Vagina (tissue), 2 donors: ENCODE data around the gene VCAM1. TPM values are rescaled to one million over a fixed set of nuclear protein-coding genes. Genes with fewer than 3 reads are reported as not detected.

Experiments used
- DNase-seq, 2 donors: peaks; one replicate each; pipeline ENCODE4 v3.0.0-alpha.2; 2017; ENCODE audit errors: extremely low spot score in 2 of 2
- H3K27ac ChIP-seq: fragments of 200-600 bp; sonication (generic); one replicate; pipeline ENCODE4 v1.5.1; 2019
- H3K27me3 ChIP-seq: fragments of 200-600 bp; sonication (generic); one replicate; pipeline ENCODE4 v1.5.1; 2019
- H3K36me3 ChIP-seq, 2 donors: fragments of 200-600 bp; sonication (generic); one replicate each; pipeline ENCODE4 v1.5.1; 2017 to 2019
- H3K4me1 ChIP-seq: fragments of 200-600 bp; sonication (generic); one replicate; pipeline ENCODE4 v1.5.1; 2019
- H3K4me3 ChIP-seq, 2 donors: fragments of 200-600 bp; sonication (generic); 1 replicate in 1 of 2; 2 replicates in 1 of 2; pipeline ENCODE4 v1.5.1; 2016 to 2019
- H3K9me3 ChIP-seq: fragments of 200-600 bp; sonication (generic); one replicate; pipeline ENCODE4 v1.5.1; 2019
- CTCF ChIP-seq, 3 experiments: fragments of 450-650 bp in 2 of 3; fragments of 200-600 bp in 1 of 3; sonication (generic) in 1 of 3; IDR thresholded peaks; one replicate each; pipeline ENCODE4 v1.5.1; 2017 to 2019; ENCODE audit warnings: antibody characterized with exemption in 3 of 3, mild to moderate bottlenecking in 2 of 3, moderate library complexity in 2 of 3
- POLR2A ChIP-seq, 2 donors: fragments of 450-650 bp; IDR thresholded peaks; one replicate each; pipeline ENCODE4 v1.6.1; 2017; ENCODE audit warnings: antibody characterized with exemption in 2 of 2, mild to moderate bottlenecking in 2 of 2, moderate library complexity in 2 of 2
- POLR2AphosphoS5 ChIP-seq, 2 donors: sonication (generic); formaldehyde crosslinking; IDR thresholded peaks; one replicate each; pipeline ENCODE4 v1.9.0; 2017; ENCODE audit warnings: antibody characterized with exemption in 2 of 2, mild to moderate bottlenecking in 2 of 2, low read depth in 1 of 2; ENCODE audit not compliant: insufficient read depth in 1 of 2
- intact Hi-C: fragments of 100-400 bp; cut with DNase I; formaldehyde crosslinking; loops from one replicate; pipeline ENCODE4 v1.15.1; 2023
- total RNA-seq: library from RNA; depleted of rRNA; stranded (reverse); fragments of >200 nt; gene quantifications from one replicate; pipeline ENCODE4 v1.2.3, GENCODE V29; 2016

VCAM1 gene
- total RNA-seq, 1 donor from 2014 or later: 5.6 TPM

GRCh38 chr1:100782473-100783039, 63.0 kb downstream of the VCAM1 start:
- intact Hi-C loops: no loop called here
- H3K36me3 ChIP-seq: no peaks in the 10 kb centered on the region
- no peaks in the 10 kb centered on the region for H3K27me3 ChIP-seq
- H3K4me3 ChIP-seq: no peak overlapping the region
- H3K4me1 ChIP-seq: no peaks in the 10 kb centered on the region
- H3K9me3 ChIP-seq: no peaks in the 10 kb centered on the region
- no peak for DNase-seq
- H3K27ac ChIP-seq: no peak overlapping the region
- no peak for TF ChIP-seq CTCF (IDR thresholded peaks at IDR 0.05)

- TF ChIP-seq POLR2AphosphoS5 (IDR thresholded peaks at IDR 0.05; ENCODE audit: insufficient read depth in 1 of 2, low read depth in 1 of 2): no peak
- TF ChIP-seq CTCF (IDR thresholded peaks at IDR 0.05): no peak
- no peak for TF ChIP-seq POLR2A (IDR thresholded peaks at IDR 0.05)
Observed at GRCh38 chr1:100785470-100786052, 66.0 kb downstream of the VCAM1 start.

DNA sequence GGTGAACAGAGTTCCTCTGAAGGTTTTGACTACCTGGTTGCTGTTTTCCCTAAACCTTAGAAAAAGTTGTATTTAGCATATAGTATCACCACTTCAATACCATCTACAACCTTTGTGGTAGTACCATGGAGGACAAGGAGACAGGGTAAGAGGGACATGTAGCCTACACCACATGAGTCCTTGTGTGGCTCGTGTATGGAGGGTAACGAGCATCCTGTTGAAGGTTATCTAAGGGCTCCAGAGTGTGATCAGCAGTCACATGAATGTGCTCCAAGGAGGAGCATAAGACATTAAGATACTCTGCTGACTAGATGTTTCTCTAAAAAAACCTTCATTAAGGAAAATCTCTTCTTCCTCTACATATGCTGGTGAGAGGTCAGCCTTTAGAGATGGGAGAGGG, 67.3 kb downstream of the VCAM1 start:
- Histone ChIP-seq H3K27ac (no peak overlapping the region), H3K27me3 (no peaks in the 10 kb centered on the region), H3K4me3 (no peak overlapping the region), H3K9me3 (no peaks in the 10 kb centered on the region), H3K4me1 (no peaks in the 10 kb centered on the region), H3K36me3 (no peaks in the 10 kb centered on the region)
- intact Hi-C loops: no loop called here
- no peak for DNase-seq
- TF ChIP-seq CTCF (IDR thresholded peaks at IDR 0.05) (no peak), POLR2A (IDR thresholded peaks at IDR 0.05) (no peak), POLR2AphosphoS5 (IDR thresholded peaks at IDR 0.05; ENCODE audit: insufficient read depth in 1 of 2, low read depth in 1 of 2) (no peak)

More at GRCh38 chr1:100785470-100786052, 66.0 kb downstream of the VCAM1 start:
- intact Hi-C loops: no loop called here
- Histone ChIP-seq H3K27ac (no peak overlapping the region), H3K27me3 (no peaks in the 10 kb centered on the region), H3K36me3 (no peaks in the 10 kb centered on the region), H3K9me3 (no peaks in the 10 kb centered on the region), H3K4me1 (no peaks in the 10 kb centered on the region), H3K4me3 (no peak overlapping the region)
- no peak for DNase-seq

Other genes starting within 250 kb of the VCAM1 start
- 0.25 TPM for gene GPR88, start 181.6 kb upstream of the VCAM1 start, total RNA-seq
- gene EXTL2, start 175.1 kb downstream of the VCAM1 start, total RNA-seq: 10.1 TPM
- 14.2 TPM for gene SLC30A7, start 176.3 kb downstream of the VCAM1 start, total RNA-seq